Measurements from ENCODE around the gene ANXA1.

ANXA1 gene

DNA sequence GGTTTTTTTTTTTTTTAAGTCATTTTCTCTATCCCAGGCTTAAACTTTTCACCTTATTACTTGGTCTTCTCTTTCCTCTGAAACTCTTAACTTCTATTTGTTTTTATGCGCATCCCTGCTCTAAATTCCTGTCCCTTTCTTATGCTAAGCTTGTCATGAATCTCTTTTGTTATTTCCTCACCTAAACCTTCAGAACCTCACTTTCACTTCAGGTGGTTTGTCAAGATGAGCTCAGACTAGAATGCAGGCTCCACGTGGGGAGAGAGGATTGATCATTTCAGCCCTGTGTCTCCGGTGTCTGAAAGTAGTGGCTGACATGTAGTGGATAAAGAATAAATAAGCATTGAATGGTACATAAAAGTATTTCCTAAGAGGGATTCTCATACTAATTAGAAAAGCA, 63.6 kb downstream of the ANXA1 start:
- no peak for FAIRE-seq

DNA sequence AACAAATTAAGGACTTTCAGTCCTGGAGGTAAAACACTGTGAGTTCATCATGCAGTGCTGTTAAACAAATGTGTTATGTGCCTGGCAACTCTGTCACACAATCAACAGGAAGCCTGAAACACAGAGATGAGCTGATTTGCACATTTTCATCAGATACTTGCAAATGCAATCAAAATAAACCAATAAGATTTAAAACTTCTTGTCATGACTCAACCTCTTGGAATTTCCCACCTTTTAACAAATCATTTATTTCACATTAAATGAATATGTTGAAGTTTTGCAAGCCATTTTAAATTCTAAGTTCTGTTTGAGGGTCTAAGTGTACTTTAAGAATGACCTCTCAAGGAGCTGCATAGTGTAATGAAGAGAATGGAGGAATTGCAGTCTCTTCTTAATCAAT, 64.4 kb downstream of the ANXA1 start:
- no peak for FAIRE-seq

All from endometrium (tissue), 2 donors.